ENCODE measurements around the gene C17orf107.
"Not testable (repeated sequence)": the region's sequence is repeated elsewhere in the genome, so short reads cannot be mapped to it uniquely, and the experiment has no call there.

C17orf107 gene

DNA sequence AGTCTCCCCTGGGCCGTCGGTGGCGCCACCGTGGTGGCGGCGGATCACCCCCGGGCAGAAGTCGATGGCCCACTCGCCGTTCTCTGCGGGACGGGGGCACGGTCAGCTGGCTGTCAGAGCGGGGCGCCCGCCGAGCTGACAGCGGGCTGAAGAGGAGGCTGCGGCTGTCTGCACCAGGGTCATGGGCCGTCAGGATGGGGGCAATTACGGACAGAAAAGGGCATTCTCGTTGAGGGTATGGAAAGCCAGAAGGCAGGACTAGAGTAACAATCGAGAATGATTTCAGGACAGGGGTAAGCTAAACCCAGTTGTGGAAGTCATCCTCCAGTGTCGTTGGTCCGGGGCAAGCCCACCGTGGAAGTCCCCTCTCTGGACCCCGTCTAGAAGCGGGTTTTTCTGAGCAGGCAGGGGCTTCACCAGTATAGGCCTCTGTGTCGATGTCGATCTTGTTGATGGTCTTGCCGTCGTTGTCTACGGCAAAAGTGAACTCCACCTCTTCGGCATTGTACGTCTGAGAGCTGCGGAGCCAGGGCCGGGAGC is 1.8 kb downstream of the C17orf107 start:
- no peak for DNase-seq (ENCODE audit: low spot score)

DNA sequence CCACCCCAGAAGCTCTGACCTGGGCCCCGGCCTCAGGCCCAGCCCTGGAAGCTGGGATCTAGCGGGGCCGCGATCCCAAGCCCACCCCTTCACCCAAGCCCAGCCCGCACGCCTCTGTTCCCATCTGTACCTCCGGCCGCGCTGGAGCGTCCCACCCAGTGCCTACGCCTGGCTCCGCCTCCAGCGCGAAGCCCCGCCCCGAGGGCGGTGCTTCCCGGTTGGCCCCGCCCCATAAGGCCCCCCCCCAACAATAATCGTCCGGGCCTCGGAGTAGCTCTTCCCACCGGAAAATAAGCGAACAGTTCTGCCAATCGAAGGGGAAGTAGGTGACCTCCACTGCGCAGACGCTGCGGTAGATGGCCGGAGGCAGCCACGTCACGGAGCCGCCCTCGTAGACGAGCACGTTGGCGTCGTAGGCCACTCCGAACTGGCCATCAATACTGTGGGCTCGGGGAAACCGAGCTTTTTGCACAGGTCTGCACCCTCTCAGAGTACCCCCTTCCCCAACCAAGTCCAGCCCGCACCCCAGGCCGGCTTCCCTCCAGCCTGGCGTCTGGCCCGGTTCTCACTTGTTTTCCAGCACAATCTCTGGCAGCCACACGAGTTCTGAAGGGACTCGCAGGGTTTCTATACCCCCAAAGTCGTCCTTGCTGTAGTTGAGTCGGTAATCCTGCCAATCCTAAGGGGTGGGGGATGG is 2.5 kb downstream of the C17orf107 start:
- no peak for DNase-seq (ENCODE audit: low spot score)

DNA sequence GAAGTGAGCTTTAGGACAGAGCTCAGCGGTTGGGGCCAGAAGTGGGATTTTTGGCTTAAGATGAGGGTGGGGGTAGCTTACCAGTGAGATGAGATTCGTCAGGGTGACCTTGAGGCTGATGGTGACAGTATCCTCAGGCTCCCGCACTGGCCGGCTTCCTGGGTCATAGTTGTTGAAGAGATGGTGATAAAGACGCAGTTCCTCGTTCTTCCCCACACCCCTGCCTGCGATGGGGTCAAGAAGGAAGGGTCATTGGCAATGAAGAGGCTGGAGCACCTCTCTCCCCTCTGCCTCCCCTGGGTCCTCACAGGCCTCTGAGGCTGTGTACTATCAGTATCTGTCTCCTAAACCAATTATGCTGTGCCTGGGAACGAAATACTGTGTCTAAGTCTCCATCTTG is 3.2 kb downstream of the C17orf107 start:
- DNase-seq (ENCODE audit: low spot score), result no peak

DNA sequence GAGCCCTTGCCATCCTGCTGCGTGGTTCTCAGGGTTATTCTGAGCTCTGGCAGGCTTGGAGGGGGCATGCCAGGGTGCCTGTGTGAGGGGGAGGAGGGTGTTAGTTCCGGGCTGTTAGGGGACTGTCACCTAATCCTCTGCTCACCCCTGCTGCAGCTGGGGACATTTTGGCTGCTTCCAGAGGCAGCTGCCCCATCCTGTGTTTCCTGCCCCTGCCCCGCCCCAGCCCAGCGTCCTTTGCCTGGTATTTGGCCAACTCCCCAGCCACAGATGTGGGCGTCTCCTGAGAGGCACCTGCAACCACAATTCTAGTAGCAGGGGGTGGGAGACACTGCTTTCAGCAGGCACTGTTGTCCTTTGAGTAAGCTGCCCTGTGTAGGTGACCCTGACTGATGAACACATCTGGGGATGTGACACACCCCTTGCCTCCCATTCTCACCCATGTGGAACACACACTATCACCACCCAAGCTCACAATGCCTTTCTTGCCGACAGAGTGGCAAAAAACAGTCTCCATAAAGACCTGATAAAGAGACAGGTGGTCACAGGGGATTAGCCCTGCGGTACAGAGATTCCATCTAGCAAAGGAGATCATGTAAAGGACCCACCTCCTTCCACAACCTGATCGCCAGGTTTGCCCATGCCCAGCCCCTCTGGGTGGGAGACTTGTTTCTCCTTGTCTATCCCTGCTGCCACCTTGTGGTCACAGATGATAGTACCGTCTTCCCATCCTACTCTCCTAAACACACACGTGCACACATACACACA is 3.9 kb downstream of the C17orf107 start, which contains the start of gene CHRNE:
TSS of gene CHRNE (minus strand) at position 48 of the 768 bp plus-strand sequence. CDS start at position 13, 35 bp downstream.
- DNase-seq (ENCODE audit: low spot score), result peak; percentile 43

DNA sequence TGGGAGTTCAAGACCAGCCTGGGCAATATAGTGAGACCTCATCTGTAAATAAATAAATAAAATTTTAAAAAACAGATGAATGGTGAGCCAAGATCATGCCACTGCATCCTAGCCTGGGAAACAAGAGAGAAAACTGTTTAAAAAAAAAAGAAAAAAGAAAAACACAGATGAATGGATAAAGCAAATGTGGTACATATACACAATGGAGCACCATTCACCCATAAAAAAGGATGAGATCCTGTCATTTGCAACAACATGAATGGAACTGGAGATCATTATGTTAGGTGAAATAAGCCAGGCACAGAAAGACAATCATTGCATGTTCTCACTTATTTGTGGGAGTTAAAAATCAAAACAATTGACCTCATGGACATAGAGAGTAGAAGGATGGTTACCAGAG is 7.3 kb downstream of the C17orf107 start:
- not testable (repeated sequence) for DNase-seq (ENCODE audit: low spot score)

DNA sequence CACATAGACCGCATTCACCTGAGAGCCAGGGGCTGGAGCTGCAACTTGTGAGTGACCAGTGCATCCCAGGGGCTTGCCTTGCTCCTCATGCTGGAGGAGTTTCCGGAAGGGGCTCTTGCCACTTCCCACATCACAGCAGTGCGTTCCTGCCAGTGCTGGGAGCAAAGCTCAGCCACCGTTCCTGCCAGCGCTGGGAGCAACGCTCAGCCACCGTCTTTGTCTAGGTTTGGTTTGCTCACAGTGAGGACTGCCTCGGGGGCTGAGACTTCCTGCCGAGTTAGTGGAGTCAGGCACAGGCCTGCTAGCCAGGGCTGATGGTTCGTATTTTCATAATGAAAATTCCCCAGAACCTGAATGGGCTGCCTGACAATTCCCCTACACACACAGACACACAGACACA is 9.0 kb downstream of the C17orf107 start:
- no peak for DNase-seq (ENCODE audit: low spot score)

DNA sequence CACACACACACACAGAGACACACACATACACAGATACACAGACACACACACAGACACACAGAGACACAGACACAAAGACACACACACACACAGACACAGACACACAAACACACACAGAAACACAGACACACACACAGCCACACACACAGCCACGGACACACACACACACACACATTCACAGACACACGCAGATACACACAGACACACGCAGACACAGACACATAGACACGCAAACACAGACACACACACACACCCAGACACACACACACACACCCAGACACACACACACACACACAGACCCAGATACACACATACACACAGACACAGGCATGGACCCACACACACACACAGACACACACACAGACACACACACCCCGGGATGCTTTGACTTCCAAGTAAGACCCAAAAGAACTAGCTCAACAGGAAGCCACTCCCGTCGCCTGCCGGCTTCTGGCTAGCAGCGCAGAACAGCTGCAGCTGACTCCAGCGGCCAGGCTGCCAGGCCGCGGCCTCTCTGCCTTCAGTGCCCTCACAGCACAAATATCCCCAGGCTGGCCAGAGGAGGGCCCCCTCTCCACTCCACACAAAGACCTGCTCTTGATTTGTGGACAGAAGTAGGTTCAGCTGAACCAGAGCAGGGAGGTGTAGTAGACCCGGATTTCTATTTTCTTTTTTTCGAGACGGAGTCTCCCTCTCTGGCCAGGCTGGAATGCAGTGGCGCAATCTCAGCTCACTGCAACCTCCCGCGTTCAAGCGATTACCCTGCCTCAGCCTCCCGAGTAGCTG is 9.6 kb downstream of the C17orf107 start:
- DNase-seq (ENCODE audit: low spot score), result peak; percentile 94

DNA sequence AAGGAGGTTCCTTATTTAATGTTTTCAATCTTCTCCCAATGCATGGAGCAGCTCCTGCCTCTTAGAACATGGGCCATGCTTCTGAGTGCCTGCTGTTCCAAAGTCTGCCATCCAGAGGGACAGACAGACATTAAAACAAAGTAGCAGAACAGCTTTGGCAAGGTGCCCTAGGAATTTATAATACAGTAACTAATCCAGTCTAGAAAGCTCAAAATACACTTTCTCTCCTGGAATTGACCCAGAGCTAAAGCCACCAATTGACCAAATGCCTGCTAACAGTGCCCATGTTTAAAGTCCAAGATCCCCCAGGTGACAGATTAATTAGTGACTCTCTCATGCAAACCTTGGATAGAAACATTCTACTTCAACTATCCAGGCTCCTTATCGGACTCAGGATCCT is 14.7 kb downstream of the C17orf107 start:
- no peak for DNase-seq (ENCODE audit: low spot score)

DNA sequence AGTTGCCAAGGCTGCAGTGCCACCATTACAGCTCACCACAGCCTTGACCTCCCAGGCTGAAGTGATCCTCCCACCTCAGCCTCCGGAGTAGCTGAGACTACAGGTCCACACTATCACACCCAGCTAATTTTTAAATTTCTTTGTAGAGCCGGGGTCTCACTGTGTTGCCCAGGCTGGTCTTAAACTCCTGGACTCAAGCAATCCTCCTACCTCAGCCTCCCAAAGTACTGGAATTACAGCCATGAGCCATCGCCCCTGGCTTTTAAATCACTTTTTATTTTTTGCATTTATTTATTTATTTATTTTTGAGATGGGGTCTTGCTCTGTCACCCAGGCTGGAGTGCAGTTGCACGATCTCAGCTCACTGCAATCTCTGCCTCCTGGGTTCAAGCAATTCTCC is 15.2 kb downstream of the C17orf107 start:
- not testable (repeated sequence) for DNase-seq (ENCODE audit: low spot score)

DNA sequence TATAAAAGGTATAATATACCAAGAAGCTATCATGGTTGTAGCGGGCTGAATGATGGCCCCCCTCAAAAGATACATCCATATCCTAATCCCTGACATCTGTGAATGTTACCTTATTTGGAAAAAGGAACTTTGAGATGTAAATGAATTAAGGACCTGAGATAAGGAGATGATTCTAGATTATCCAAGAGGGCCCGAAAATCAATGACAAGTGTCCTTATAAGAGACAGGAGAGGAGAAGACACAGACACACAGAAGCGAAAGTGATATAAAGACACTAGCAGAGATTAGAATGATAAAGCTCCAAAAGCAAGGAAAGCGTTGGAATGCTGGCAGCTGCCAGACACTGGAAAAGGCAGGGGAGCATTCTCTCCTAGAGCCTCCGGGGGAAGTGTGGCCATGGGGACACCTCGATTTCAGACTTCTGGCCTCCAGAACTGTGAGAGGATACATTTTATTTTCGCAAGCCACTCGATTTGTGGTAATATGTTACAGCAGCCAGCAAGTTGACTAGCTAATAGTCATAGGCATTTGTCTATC is 20.2 kb downstream of the C17orf107 start:
- no peak for DNase-seq (ENCODE audit: low spot score)

DNA sequence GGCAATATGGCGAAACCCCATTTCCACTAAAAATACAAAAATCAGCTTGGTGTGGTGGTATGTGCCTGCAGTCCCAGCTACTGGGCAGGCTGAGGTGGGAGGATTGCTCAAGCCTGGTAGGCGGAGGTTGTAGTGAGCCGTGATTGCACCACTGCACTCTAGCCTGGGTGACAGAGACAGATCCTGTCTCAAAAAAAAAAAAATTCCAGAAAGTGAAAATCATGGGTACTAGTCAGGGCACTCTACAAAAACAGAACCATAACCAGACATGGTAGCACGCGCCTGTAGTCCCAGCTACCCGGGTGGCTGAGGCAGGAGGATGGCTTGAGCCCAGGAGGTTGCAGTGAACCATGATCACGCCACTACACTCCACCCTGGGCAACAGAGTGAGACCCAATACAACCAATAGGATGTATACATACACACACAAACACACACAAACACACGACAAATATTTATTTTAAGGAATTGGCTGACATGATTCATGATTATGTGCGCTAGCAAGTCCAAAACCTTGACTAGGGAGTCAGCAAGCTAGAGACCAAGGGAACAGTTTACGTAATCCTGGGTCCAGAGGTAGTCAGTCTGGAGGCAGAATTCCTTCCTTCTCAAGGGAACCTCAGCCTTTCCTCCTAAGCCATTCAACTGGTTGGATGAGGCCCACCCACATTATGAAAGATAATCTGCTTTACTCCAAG is 21.2 kb downstream of the C17orf107 start:
- DNase-seq (ENCODE audit: low spot score), result no peak

DNA sequence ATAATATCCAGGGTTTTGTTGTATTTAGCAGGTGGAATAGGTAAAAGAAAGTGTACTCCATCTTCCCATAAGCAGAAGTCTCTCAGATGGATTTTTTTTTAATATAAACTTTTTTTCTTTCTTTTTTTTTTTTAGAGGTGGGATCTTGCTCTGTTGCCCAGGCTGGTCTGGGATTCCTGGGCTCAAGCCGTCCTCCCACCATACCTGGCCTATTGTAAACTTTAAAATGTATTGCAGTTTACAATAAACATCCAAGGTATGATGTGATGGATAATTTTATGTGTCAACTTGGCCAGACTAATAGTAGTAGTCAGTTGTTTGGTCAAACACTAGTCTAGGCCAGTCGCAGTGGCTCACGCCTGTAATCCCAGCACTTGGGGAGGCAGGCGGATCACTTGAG is 22.0 kb downstream of the C17orf107 start:
- no peak for DNase-seq (ENCODE audit: low spot score)

DNA sequence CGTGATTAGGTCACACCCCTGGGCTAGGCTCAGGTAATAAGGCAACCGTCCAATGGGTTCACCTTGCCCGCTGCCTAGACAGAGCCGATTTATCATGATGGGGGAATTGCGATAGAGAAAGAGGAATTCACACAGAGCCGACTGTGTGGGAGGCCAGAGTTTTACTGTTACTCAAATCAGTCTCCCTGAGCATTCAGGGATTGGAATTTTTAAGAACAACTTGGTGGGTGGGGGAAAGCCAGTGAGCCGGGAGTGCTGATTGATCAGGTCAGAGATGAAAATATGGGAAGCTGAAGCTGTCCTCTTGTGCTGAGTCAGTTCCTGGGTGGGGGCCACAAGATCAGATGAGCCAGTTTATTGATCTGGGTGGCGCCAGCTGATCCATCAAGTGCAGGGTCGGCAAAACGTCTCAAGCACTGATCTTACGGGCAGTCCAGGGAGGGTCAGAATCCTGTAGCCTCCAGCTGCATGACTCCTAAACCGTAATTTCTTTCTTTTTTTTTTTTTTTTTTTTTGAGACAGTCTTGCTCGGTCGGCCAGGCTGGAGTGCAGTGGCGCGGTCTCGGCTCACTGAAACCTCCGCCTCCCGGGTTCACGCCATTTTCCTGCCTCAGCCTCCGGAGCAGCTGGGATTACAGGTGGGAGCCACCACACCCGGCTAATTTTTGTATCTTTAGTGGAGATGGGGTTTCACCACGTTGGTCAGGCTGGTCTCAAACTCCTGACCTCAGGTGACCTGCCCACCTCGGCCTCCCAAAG is 27.4 kb downstream of the C17orf107 start:
- DNase-seq (ENCODE audit: low spot score), result not testable (repeated sequence)

DNA sequence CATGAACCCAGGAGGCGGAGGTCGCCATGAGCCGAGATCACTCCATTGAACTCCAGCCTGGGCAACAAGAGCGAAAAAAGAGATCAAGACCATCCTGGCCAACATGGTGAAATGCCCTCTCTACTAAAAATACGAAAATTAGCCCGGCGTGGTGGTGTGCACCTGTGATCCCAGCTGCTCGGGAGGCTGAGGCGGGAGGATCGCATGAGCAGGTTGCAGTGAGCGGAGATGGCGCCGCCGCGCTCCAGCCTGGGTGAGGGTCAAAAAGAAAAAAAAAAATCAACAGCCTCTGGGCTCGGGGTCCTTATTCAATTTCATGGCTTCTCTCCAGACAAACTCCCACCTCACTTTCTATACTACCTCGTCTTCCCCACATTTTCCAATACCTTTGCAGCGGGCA is 29.5 kb downstream of the C17orf107 start:
- no peak for DNase-seq (ENCODE audit: low spot score)

DNA sequence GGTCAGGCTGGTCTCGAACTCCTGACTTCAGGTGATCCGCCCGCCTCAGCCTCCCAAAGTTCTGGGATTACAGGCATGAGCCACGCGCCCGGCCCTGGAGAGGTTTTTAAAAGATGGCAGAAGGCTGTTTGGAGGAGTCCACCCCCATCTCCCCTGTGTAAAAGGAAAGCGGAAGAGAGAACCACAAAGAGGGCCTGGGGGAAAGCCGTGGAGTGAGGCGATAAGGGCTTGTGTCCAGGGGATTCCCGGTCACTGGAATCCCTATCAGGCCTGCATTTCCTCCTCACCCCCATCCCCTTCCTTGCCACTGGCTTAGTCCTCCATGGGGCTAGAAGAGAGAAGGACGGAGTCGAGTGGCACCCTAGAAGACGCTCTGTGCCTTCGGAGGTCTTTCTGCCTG is 32.6 kb downstream of the C17orf107 start, which contains the start of gene GP1BA:
TSS of gene GP1BA (plus strand) at position 315 of the 400 bp plus-strand sequence. CDS start 328 bp downstream, outside the sequence.
- no peak for DNase-seq (ENCODE audit: low spot score)

DNA sequence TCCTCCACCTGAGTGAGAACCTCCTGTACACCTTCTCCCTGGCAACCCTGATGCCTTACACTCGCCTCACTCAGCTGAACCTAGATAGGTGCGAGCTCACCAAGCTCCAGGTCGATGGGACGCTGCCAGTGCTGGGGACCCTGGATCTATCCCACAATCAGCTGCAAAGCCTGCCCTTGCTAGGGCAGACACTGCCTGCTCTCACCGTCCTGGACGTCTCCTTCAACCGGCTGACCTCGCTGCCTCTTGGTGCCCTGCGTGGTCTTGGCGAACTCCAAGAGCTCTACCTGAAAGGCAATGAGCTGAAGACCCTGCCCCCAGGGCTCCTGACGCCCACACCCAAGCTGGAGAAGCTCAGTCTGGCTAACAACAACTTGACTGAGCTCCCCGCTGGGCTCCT is 33.4 kb downstream of the C17orf107 start:
- DNase-seq (ENCODE audit: low spot score), result no peak

DNA sequence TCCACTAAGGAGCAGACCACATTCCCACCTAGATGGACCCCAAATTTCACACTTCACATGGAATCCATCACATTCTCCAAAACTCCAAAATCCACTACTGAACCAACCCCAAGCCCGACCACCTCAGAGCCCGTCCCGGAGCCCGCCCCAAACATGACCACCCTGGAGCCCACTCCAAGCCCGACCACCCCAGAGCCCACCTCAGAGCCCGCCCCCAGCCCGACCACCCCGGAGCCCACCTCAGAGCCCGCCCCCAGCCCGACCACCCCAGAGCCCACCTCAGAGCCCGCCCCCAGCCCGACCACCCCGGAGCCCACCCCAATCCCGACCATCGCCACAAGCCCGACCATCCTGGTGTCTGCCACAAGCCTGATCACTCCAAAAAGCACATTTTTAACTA is 34.3 kb downstream of the C17orf107 start:
- no peak for DNase-seq (ENCODE audit: low spot score)

DNA sequence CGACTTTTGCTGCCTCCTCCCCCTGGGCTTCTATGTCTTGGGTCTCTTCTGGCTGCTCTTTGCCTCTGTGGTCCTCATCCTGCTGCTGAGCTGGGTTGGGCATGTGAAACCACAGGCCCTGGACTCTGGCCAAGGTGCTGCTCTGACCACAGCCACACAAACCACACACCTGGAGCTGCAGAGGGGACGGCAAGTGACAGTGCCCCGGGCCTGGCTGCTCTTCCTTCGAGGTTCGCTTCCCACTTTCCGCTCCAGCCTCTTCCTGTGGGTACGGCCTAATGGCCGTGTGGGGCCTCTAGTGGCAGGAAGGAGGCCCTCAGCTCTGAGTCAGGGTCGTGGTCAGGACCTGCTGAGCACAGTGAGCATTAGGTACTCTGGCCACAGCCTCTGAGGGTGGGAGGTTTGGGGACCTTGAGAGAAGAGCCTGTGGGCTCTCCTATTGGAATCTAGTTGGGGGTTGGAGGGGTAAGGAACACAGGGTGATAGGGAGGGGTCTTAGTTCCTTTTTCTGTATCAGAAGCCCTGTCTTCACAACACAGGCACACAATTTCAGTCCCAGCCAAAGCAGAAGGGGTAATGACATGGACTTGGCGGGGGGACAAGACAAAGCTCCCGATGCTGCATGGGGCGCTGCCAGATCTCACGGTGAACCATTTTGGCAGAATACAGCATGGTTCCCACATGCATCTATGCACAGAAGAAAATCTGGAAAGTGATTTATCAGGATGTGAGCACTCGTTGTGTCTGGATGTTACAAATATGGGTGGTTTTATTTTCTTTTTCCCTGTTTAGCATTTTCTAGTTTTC is 35.0 kb downstream of the C17orf107 start:
- DNase-seq (ENCODE audit: low spot score), result peak; percentile 58

DNA sequence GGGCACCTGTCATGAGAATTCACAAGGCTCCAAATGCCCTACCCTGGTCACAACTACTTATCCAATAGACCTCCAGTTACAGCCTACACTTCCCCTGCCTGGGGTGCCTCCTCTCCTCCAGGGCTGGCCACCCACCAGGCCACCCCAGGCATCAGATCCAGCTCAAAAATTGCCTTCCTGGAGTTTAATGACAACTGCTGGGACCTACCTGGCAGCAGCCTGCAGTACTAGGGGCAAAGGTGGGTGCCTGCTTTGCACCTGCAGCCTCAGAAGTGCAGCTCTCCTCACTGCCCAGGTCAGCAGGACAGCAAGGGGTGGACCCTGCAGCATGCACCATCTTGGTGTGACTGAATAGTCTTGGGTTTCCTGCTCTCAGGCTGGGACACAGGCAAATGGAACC is 36.3 kb downstream of the C17orf107 start:
- no peak for DNase-seq (ENCODE audit: low spot score)

DNA sequence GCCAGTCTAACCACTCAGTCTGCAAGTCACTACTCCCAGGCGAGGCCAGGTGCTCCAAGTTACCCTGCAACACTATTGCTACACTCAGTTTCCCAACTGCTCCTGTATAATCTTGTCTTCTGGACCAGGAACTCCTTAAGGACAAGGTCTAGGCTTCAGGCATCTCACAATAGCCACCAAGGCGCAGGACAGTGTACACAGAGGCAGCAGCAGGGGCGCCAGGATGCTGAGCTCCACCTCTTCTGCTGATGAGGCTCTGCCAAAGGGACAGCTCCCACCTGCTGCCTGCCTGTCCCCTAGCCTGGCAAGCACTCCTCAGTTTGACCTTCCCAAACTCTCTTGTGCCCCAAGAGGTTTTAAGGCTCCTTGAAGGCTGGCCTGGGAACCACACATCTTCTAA is 37.1 kb downstream of the C17orf107 start:
- no peak for DNase-seq (ENCODE audit: low spot score)
